Measurements from ENCODE around the gene SMAP1.
A peak's percentile ranks its signal among the peaks of the same experiment; 100 is the strongest.

The SMAP1 gene

GRCh38 chr6:70663881-70664466 lies 3.7 kb upstream of the SMAP1 start:
- Histone ChIP-seq H3K9me3 (ENCODE audit: insufficient read depth, low read length, severe bottlenecking) (no peaks in the 10 kb centered on the region), H3K4me1 (ENCODE audit: insufficient read depth, low read length) (peaks cover 22% of the 10 kb centered on the region), H2AFZ (ENCODE audit: low read depth, low read length) (no peak overlapping the region), H3K27me3 (ENCODE audit: insufficient read depth, low read length, poor library complexity) (no peaks in the 10 kb centered on the region), H3K27ac (ENCODE audit: low read length) (no peak overlapping the region), H4K20me1 (ENCODE audit: insufficient read depth, low read length) (peaks cover 3% of the 10 kb centered on the region; the same call in 1 of the 2 replicates), H3K36me3 (ENCODE audit: insufficient read depth, low read length) (no peaks in the 10 kb centered on the region; the same call in 1 of the 2 replicates), H3K4me3 (ENCODE audit: low read depth in 1 of 2, low read length in 2 of 2) (no peak overlapping the region), H3K9ac (ENCODE audit: low read depth, low read length) (no peak overlapping the region), H3K79me2 (ENCODE audit: insufficient read depth, low read length) (peaks cover 16% of the 10 kb centered on the region), H3K4me2 (ENCODE audit: insufficient read depth, low read length) (no peak overlapping the region)
- DNase-seq (no peak), ATAC-seq (ENCODE audit: insufficient read depth, low read depth) (no peak)
- TF ChIP-seq EZH2 (IDR thresholded peaks at IDR 0.05; ENCODE audit: borderline replicate concordance, low read depth, low read length, severe bottlenecking), result no peak
- TF ChIP-seq CTCF (IDR thresholded peaks at IDR 0.05; ENCODE audit: borderline replicate concordance, extremely low read depth, low read length, poor library complexity, severe bottlenecking), result no peak

- H3K79me2 ChIP-seq (ENCODE audit: insufficient read depth, low read length), result peaks cover 41% of the 10 kb centered on the region
- no peak for TF ChIP-seq CTCF (IDR thresholded peaks at IDR 0.05; ENCODE audit: borderline replicate concordance, extremely low read depth, low read length, poor library complexity, severe bottlenecking)
- TF ChIP-seq EZH2 (IDR thresholded peaks at IDR 0.05; ENCODE audit: borderline replicate concordance, low read depth, low read length, severe bottlenecking), result no peak
- H3K9me3 ChIP-seq (ENCODE audit: insufficient read depth, low read length, severe bottlenecking), result no peaks in the 10 kb centered on the region
- H3K4me2 ChIP-seq (ENCODE audit: insufficient read depth, low read length), result peak overlapping the region; percentile 96
- H4K20me1 ChIP-seq (ENCODE audit: insufficient read depth, low read length), result peaks cover 11% of the 10 kb centered on the region; the same call in 1 of the 2 replicates
- H3K36me3 ChIP-seq (ENCODE audit: insufficient read depth, low read length), result no peaks in the 10 kb centered on the region; the same call in 1 of the 2 replicates
- peaks cover 32% of the 10 kb centered on the region for H3K4me1 ChIP-seq (ENCODE audit: insufficient read depth, low read length)
- peak overlapping the region; percentile 96 for H2AFZ ChIP-seq (ENCODE audit: low read depth, low read length)
- no peaks in the 10 kb centered on the region for H3K27me3 ChIP-seq (ENCODE audit: insufficient read depth, low read length, poor library complexity)
- no peak for DNase-seq
- H3K9ac ChIP-seq (ENCODE audit: low read depth, low read length), result peak overlapping the region; percentile 71
- peak overlapping the region; percentile 51 to 99; a peak in 3 of 4 replicates for H3K4me3 ChIP-seq (ENCODE audit: low read depth in 1 of 2, low read length in 2 of 2)
- H3K27ac ChIP-seq (ENCODE audit: low read length), result peak overlapping the region; percentile 90
- no peak for ATAC-seq (ENCODE audit: insufficient read depth, low read depth)
These were observed 977 bp upstream of the SMAP1 start for GRCh38 chr6:70666706-70667105.

GRCh38 chr6:70667256-70667710 lies 400 bp upstream of the SMAP1 start:
- Histone ChIP-seq H3K4me3 (ENCODE audit: low read depth in 1 of 2, low read length in 2 of 2) (peak overlapping the region; percentile 51 to 99), H4K20me1 (ENCODE audit: insufficient read depth, low read length) (peaks cover 16% of the 10 kb centered on the region; the same call in 1 of the 2 replicates), H3K4me2 (ENCODE audit: insufficient read depth, low read length) (peak overlapping the region; percentile 96), H3K9me3 (ENCODE audit: insufficient read depth, low read length, severe bottlenecking) (no peaks in the 10 kb centered on the region), H3K9ac (ENCODE audit: low read depth, low read length) (peak overlapping the region; percentile 71), H3K27ac (ENCODE audit: low read length) (peak overlapping the region; percentile 90), H3K79me2 (ENCODE audit: insufficient read depth, low read length) (peaks cover 46% of the 10 kb centered on the region), H3K36me3 (ENCODE audit: insufficient read depth, low read length) (no peaks in the 10 kb centered on the region; the same call in 1 of the 2 replicates), H2AFZ (ENCODE audit: low read depth, low read length) (peak overlapping the region; percentile 96), H3K27me3 (ENCODE audit: insufficient read depth, low read length, poor library complexity) (no peaks in the 10 kb centered on the region), H3K4me1 (ENCODE audit: insufficient read depth, low read length) (peaks cover 32% of the 10 kb centered on the region)
- no peak for DNase-seq
- no peak for TF ChIP-seq CTCF (IDR thresholded peaks at IDR 0.05; ENCODE audit: borderline replicate concordance, extremely low read depth, low read length, poor library complexity, severe bottlenecking)
- TF ChIP-seq EZH2 (IDR thresholded peaks at IDR 0.05; ENCODE audit: borderline replicate concordance, low read depth, low read length, severe bottlenecking), result no peak
- no peak; the same call in 1 of the 3 replicates for ATAC-seq (ENCODE audit: insufficient read depth, low read depth)

All from DND-41 (cell line).